T-cell (primary cell): ENCODE data around the gene SAMD9L. TPM values are rescaled to one million over a fixed set of nuclear protein-coding genes. Genes with fewer than 3 reads are reported as not detected.

Experiments used
- ATAC-seq, 4 experiments: fragments of 200-7000 bp in 3 of 4; fragments of 150-1000 bp in 1 of 4; cut with Tn5 transposase; replicated peaks in 1 of 4; 1 replicate in 3 of 4; 2 replicates in 1 of 4; pipeline ENCODE4 v1.10.0; 2021; ENCODE audit warnings: moderate library complexity in 3 of 4, mild to moderate bottlenecking in 2 of 4, moderate number of reproducible peaks in 1 of 4
- CTCF ChIA-PET, 2 donors: fragments of 300-600 bp; sonication (Branson Sonifier 250); formaldehyde crosslinking; loops; one replicate each; lab custom pipeline; 2022; ENCODE audit warnings: antibody characterized with exemption in 2 of 2; lab: Charles Lee
- POLR2A ChIA-PET, 2 donors: fragments of 300-600 bp; sonication (Branson Sonifier 250); formaldehyde crosslinking; loops; one replicate each; lab custom pipeline; 2022; ENCODE audit warnings: antibody characterized with exemption in 2 of 2; lab: Charles Lee
- DNase-seq, 35 experiments: peaks; one replicate each; pipeline versions ENCODE4 v3.0.0 to v3.0.0-alpha.2; 2013 to 2023
- H3K27ac ChIP-seq: one replicate; pipeline ENCODE4 v1.5.1; 2013; ENCODE audit warnings: low read length
- H3K27me3 ChIP-seq, 2 experiments: replicated peaks in 1 of 2; 1 replicate in 1 of 2; 2 replicates in 1 of 2; pipeline versions ENCODE4 v1.6.1 to v1.7.0; 2013; ENCODE audit warnings: low read length in 1 of 2, mixed read lengths in 1 of 2; ENCODE audit not compliant: control insufficient read depth in 2 of 2, insufficient read depth in 2 of 2; ENCODE audit errors: extremely low read depth in 1 of 2
- H3K36me3 ChIP-seq, 2 donors: 1 replicate in 1 of 2; 2 replicates in 1 of 2; pipeline versions ENCODE4 v1.6.1 to v1.7.0; 2013; ENCODE audit warnings: low read length in 1 of 2; ENCODE audit not compliant: control insufficient read depth in 2 of 2, insufficient read depth in 1 of 2; ENCODE audit errors: extremely low read depth in 1 of 2
- H3K4me1 ChIP-seq, 2 experiments: 1 replicate in 1 of 2; 2 replicates in 1 of 2; pipeline versions ENCODE4 v1.6.1 to v1.7.0; 2013; ENCODE audit warnings: low read length in 2 of 2, mixed read lengths in 1 of 2; ENCODE audit not compliant: insufficient read depth in 2 of 2, control insufficient read depth in 1 of 2; ENCODE audit errors: extremely low read depth in 1 of 2
- H3K4me3 ChIP-seq, 2 donors: 1 replicate in 1 of 2; 2 replicates in 1 of 2; pipeline versions ENCODE4 v1.5.1 to v1.7.0; 2013; ENCODE audit warnings: mild to moderate bottlenecking in 2 of 2, low read length in 1 of 2, moderate library complexity in 1 of 2; ENCODE audit not compliant: control insufficient read depth in 1 of 2; ENCODE audit errors: extremely low read depth in 1 of 2
- H3K9me3 ChIP-seq: 2 replicates; pipeline ENCODE4 v1.7.0; 2013
- H3K27ac Mint-ChIP-seq, 2 donors: one replicate each; pipeline ENCODE4 v1.8.0; 2020 to 2021; ENCODE audit warnings: mild to moderate bottlenecking in 2 of 2, mixed read lengths in 2 of 2
- H3K27me3 Mint-ChIP-seq, 2 donors: one replicate each; pipeline ENCODE4 v1.8.0; 2021 to 2022; ENCODE audit warnings: mixed read lengths in 2 of 2
- H3K36me3 Mint-ChIP-seq: one replicate; pipeline ENCODE4 v1.8.0; 2021; ENCODE audit warnings: mixed read lengths
- H3K4me1 Mint-ChIP-seq, 3 donors: one replicate each; pipeline ENCODE4 v1.8.0; 2020 to 2022; ENCODE audit warnings: mixed read lengths in 3 of 3, mild to moderate bottlenecking in 1 of 3
- H3K4me3 Mint-ChIP-seq, 3 donors: one replicate each; pipeline ENCODE4 v1.8.0; 2020 to 2022; ENCODE audit warnings: mild to moderate bottlenecking in 3 of 3, mixed read lengths in 3 of 3, moderate library complexity in 3 of 3
- H3K9me3 Mint-ChIP-seq, 3 donors: one replicate each; pipeline ENCODE4 v1.8.0; 2020 to 2022; ENCODE audit warnings: mixed read lengths in 3 of 3
- WGBS: methylation state at CpG from one replicate; pipeline ENCODE4 v1.1.5; 2013; ENCODE audit warnings: missing lambda C conversion rate; ENCODE audit not compliant: insufficient coverage; 5-methylcytosine and 5-hydroxymethylcytosine counted together
- total RNA-seq, 35 experiments: library from RNA in 6 of 35; stranded (reverse) in 6 of 35; fragments of 120-200 nt in 1 of 35; gene quantifications; one replicate each; pipeline versions ENCODE4 v1.2.1 to v1.2.4 and lab custom pipeline; 2013 to 2026

SAMD9L gene
- 10 to 100 TPM; 24.7 to 45.5 (median 32.8) TPM for total RNA-seq
- 68.1 TPM for total RNA-seq (2013)
- total RNA-seq (lab: John Stamatoyannopoulos, UW): 19.8 to 906 (median 107) reads per million in 29 experiments

DNA sequence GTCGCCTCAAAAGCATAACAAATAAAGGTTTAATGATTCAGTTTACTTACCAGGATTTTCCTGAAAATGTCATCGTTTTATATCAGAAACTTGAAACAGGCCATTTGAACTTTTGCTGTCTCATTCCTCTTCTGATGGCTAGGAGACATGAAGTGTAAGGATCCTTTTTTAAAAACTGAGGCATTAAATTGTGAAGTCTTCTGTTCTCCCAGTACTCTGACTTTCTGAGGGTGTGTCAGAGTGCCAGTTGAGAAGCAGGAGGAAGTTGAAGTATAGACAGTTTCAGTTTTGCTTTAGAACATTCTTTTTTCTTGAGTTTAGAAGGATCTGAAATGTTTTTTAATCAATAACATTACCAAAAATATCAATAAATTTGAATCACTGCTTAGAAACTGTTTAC is at the start of gene SAMD9L:
Gene SAMD9L, minus strand, starts transcription at position 242 of the 400 bp plus-strand sequence. CDS start 12,414 bp downstream, outside the sequence.
- H3K9me3 ChIP-seq: no peaks in the 10 kb centered on the region
- peak within 1 kb of the TSS; percentile 97 to 98 for H3K27ac Mint-ChIP-seq
- DNase-seq (peak in 3 of 35 experiments; percentile 1 to 44 (median 1)), ATAC-seq (peak in 3 of 4 experiments; percentile 59 to 70 (median 61))
- H3K27me3 ChIP-seq: no peaks in the 10 kb centered on the region
- peaks cover 35 to 44% (median 35%) of the 10 kb centered on the region in 3 donors for H3K4me1 Mint-ChIP-seq
- peak within 1 kb of the TSS; percentile 74 for H3K27ac ChIP-seq
- peaks cover under 1 to 27% of the 10 kb centered on the region in 2 donors for H3K36me3 ChIP-seq
- no peaks in the 10 kb centered on the region for H3K27me3 Mint-ChIP-seq
- ChIA-PET CTCF (interaction anchor here in 1 of 2 donors (1.8 kb wide), 1 partner anchor 30 kb away, joined by 8 read pairs; the partner anchor contains the start of gene SAMD9), POLR2A (no interaction called here)
- H3K9me3 Mint-ChIP-seq: no peaks in the 10 kb centered on the region
- H3K4me3 ChIP-seq: peak within 1 kb of the TSS; percentile 58 to 61
- H3K36me3 Mint-ChIP-seq: peaks cover 5% of the 10 kb centered on the region
- H3K4me3 Mint-ChIP-seq: peak within 1 kb of the TSS; percentile 86 to 87 (median 86)
- H3K4me1 ChIP-seq: peaks cover 8 to 14% of the 10 kb centered on the region in 2 experiments
- WGBS: no CpG with 5 or more reads among the region's 2 CpGs

DNA sequence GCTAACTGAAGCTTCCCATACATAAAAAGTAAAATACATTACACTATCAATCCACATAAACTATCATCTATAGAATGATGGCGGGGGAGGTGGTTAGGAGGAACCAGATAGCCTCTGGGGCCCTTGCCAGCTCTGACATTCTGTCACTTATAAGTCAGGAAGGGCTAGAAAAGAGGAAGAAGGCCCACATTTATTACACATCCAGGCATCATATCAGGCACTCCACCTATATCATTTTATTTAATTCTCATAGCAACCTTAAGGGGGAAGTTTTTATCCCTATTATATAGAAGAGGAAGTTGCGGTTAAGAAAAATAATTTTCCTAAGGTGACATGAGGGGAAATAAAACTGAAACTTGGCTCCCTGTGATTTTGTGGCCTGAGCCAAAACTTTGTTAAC is 48.2 kb upstream of the SAMD9L start:
- Histone ChIP-seq H3K27ac (no peak overlapping the region), H3K4me1 (no peaks in the 10 kb centered on the region), H3K4me3 (no peak overlapping the region), H3K27me3 (no peaks in the 10 kb centered on the region), H3K9me3 (no peaks in the 10 kb centered on the region), H3K36me3 (no peaks in the 10 kb centered on the region)
- peaks cover 23 to 28% of the 10 kb centered on the region in 2 donors for H3K27me3 Mint-ChIP-seq
- no peaks in the 10 kb centered on the region for H3K36me3 Mint-ChIP-seq
- POLR2A ChIA-PET: no interaction called here
- no CpG with 5 or more reads among the region's 2 CpGs for WGBS
- CTCF ChIA-PET: no interaction called here
- H3K9me3 Mint-ChIP-seq: no peaks in the 10 kb centered on the region
- H3K4me1 Mint-ChIP-seq: no peaks in the 10 kb centered on the region
- DNase-seq (no peak), ATAC-seq (no peak)
- no peak overlapping the region for H3K27ac Mint-ChIP-seq
- H3K4me3 Mint-ChIP-seq: no peak overlapping the region

DNA sequence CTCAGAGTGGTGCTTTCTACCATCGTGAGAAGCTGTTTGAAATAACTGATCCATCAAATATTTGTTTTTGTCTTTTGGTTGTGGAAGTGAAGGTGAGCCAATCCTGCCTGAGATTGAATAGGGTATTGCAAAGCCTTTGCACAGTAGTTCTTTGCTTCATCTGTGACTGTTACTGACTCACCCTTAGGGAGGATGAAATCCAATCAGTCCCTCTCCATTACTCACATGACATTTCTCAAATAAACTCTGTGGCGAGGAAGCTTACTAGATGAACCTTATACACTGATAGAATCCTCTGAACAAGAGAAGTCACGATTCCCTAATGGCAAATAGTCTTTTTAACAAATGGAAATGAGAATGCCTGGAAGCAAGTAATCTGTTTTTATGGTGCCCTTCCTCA is 46.2 kb upstream of the SAMD9L start:
- H3K9me3 Mint-ChIP-seq: no peaks in the 10 kb centered on the region
- H3K4me1 ChIP-seq: no peaks in the 10 kb centered on the region
- ATAC-seq (no peak), DNase-seq (no peak)
- H3K36me3 ChIP-seq: no peaks in the 10 kb centered on the region
- no CpG with 5 or more reads among the region's 3 CpGs for WGBS
- H3K27ac Mint-ChIP-seq: no peak overlapping the region
- H3K27ac ChIP-seq: no peak overlapping the region
- H3K27me3 ChIP-seq: no peaks in the 10 kb centered on the region
- H3K27me3 Mint-ChIP-seq: peaks cover 31 to 39% of the 10 kb centered on the region in 2 donors
- H3K36me3 Mint-ChIP-seq: no peaks in the 10 kb centered on the region
- no peaks in the 10 kb centered on the region for H3K4me1 Mint-ChIP-seq
- POLR2A ChIA-PET: interaction anchor here in 1 of 2 donors (0.5 kb wide), 1 partner anchor 163 kb away, joined by 4 read pairs; no protein-coding TSS in a partner anchor
- H3K4me3 ChIP-seq: no peak overlapping the region
- H3K4me3 Mint-ChIP-seq: no peak overlapping the region
- CTCF ChIA-PET: no interaction called here
- no peaks in the 10 kb centered on the region for H3K9me3 ChIP-seq

DNA sequence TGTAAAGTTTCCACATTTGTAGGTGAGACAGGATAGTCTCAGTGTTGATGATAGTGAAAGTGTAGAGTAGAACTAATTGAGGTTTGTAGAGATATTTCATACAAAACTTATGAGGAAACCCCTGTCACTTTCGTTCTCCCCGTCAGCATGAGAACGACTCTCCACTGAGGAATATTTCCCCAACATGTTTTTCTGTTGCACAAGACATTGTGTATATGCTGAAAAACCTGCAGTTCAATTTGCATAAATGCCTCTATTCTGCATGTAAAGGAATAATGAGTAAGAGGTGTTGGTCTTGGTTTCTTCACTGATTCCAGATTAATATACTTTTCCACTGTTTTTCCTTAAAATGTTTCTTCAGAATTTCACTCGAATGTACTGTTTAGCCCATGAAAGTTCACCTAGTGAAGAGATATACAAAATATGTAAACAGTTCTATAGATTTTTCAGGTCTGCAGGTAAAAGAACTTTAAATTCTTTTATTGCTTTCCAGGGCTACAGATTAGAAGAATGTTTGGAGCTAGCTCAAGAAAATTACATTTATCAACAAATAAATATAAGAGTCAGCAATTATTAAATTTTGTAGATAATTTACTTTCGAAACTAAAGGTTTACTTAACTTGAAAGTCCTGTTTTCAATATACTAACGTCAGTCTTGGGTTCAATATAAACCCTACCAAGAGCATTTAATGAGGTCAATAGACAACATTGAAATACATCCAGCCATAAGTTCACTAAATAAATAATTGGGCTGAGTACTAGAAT is 40.9 kb upstream of the SAMD9L start:
- H3K36me3 Mint-ChIP-seq: no peaks in the 10 kb centered on the region
- Histone ChIP-seq H3K4me1 (no peaks in the 10 kb centered on the region), H3K27ac (no peak overlapping the region), H3K36me3 (no peaks in the 10 kb centered on the region), H3K27me3 (no peaks in the 10 kb centered on the region), H3K9me3 (no peaks in the 10 kb centered on the region), H3K4me3 (no peak overlapping the region)
- ChIA-PET CTCF (no interaction called here), POLR2A (no interaction called here)
- peaks cover 32 to 51% of the 10 kb centered on the region in 2 donors for H3K27me3 Mint-ChIP-seq
- ATAC-seq (no peak), DNase-seq (no peak)
- H3K4me3 Mint-ChIP-seq: no peak overlapping the region
- H3K9me3 Mint-ChIP-seq: no peaks in the 10 kb centered on the region
- no CpG with 5 or more reads among the region's 6 CpGs for WGBS
- H3K4me1 Mint-ChIP-seq: no peaks in the 10 kb centered on the region
- no peak overlapping the region for H3K27ac Mint-ChIP-seq

DNA sequence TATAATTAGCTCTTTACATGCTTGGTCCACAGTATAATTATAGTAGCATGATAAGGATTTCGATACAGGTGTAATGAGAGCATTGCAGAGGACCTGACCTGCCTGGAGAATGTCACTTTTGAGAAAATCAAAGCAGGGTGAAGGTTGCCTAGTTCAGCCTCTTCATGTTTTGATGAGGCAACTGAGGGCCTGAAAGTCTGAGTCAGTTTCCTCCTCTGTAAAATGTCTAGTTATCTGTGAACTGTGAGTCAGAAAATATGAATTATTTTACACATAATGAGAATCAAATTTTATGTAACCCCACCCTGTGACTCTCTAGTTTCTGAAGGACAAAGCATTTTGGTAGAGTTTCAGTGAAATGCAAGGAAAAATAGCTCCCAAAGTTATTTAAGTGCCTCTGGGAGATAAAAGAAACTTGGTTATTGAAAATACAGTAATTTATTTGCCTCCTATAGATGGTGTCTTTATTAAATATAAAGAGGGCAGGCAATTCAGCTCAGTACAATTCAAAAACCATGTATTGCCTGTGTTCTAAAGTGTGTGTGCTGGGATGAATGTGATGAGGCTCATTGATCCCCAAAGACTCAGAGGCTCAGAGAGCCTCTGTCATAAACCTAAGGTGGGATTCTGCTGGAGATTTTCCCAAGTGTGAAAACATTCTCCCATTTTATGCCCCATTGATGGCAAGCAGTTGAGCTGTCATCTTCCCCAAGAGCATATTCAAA is 37.3 kb upstream of the SAMD9L start:
- H3K4me1 ChIP-seq: no peaks in the 10 kb centered on the region
- no peak overlapping the region for H3K4me3 ChIP-seq
- no peaks in the 10 kb centered on the region for H3K9me3 ChIP-seq
- H3K27me3 ChIP-seq: peaks cover 0 to 2% of the 10 kb centered on the region in 2 experiments
- Mint-ChIP-seq H3K9me3 (no peaks in the 10 kb centered on the region), H3K27ac (no peak overlapping the region), H3K4me1 (no peaks in the 10 kb centered on the region), H3K27me3 (peaks cover 28 to 45% of the 10 kb centered on the region in 2 donors), H3K4me3 (no peak overlapping the region), H3K36me3 (no peaks in the 10 kb centered on the region)
- ChIA-PET POLR2A (interaction anchor here in 1 of 2 donors (0.9 kb wide), 1 partner anchor 838 kb away, joined by 3 read pairs; no protein-coding TSS in a partner anchor), CTCF (no interaction called here)
- WGBS: no CpG with 5 or more reads among the region's 1 CpG
- no peaks in the 10 kb centered on the region for H3K36me3 ChIP-seq
- no peak overlapping the region for H3K27ac ChIP-seq
- DNase-seq (no peak), ATAC-seq (no peak)

DNA sequence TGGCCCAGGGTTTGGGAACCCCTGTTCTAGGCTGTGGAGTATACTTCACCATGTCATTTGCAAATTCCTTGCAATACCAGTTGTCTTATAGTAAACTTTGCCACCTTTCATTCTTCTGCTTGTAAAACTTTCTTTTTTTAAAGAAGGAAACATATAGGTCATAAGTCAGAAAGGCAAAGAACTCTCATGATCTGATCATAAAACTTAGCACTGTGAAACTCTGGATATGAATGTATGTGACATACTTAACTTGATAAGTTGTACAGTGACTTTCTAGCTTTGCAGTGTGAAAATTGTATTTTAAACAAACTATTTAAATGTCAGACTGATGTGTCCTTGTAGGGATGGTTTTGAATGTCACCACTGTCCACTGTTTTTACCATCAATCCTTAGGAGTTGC is 31.0 kb upstream of the SAMD9L start:
- Mint-ChIP-seq H3K4me3 (no peak overlapping the region), H3K4me1 (no peaks in the 10 kb centered on the region), H3K36me3 (no peaks in the 10 kb centered on the region), H3K27me3 (peaks cover 12 to 30% of the 10 kb centered on the region in 2 donors), H3K27ac (no peak overlapping the region), H3K9me3 (no peaks in the 10 kb centered on the region)
- POLR2A ChIA-PET: no interaction called here
- no peak for ATAC-seq
- no peak overlapping the region for H3K27ac ChIP-seq
- no peaks in the 10 kb centered on the region for H3K4me1 ChIP-seq
- H3K27me3 ChIP-seq: peaks cover 2 to 6% of the 10 kb centered on the region in 2 experiments
- DNase-seq: no peak
- CTCF ChIA-PET: interaction anchor here (0.9 to 1.3 kb wide), 2 partner anchors 8 to 908 kb away, joined by 3 read pairs; no protein-coding TSS in a partner anchor
- no peaks in the 10 kb centered on the region for H3K36me3 ChIP-seq
- no peaks in the 10 kb centered on the region for H3K9me3 ChIP-seq
- no peak overlapping the region for H3K4me3 ChIP-seq
